Measurements from ENCODE around the gene INPP5K. TPM values are rescaled to one million over a fixed set of nuclear protein-coding genes. Genes with fewer than 3 reads are reported as not detected.

INPP5K gene
- total RNA-seq, 6 experiments from 2014 or later = 12.7 to 22.6 (median 18.2) TPM

DNA sequence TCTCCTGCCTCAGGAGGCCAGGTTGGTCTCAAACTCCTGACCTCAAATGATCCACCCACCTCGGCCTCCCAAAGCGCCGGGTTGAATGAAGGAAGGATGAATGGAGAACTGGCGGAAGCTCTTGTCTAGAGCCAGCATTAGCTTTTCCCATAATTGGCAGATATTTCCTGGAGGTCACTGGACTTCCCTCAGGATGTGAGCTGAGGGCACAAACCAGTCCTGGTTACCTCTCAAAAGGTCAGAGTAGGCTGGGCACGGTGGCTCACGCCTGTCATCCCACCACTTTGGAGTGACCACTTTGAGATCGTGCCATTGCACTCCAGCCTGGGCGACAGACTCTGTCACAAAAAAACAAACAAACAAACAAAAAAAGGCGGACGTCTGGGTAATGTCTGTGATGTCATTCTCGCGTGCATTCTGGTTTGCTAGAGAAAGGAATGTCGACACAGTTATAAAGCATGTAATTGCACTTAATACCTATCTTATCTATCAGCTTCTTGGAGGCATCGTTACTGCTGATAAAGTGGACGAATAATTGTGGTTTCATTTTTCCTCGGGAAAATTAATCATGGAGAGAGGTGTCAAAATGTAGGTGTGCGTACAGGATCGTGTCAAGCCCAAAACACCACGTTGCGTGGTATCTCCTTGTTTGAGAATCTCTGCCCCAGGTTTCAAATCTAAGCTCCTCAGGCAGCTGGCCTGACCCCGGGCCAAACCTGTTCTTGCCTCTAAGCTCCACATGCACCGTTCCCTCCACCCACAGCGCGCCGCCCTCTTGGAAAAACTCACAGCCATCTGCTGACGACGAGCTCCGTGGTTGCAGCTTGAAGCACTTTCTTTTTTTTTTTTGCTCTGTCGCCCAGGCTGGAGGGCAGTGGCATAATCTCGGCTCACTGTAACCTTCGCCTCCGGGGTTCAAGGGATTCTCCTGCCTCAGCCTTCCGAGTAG, 54.0 kb downstream of the INPP5K start:
- H3K4me3 ChIP-seq = no peak overlapping the region
- intact Hi-C loops (cut with DNase I) = no loop called here
- H3K4me1 ChIP-seq = peaks cover 0 to 43% (median 16%) of the 10 kb centered on the region in 4 donors
- TF ChIP-seq POLR2A (IDR thresholded peaks at IDR 0.05) = no peak
- TF ChIP-seq, protein P1, sequence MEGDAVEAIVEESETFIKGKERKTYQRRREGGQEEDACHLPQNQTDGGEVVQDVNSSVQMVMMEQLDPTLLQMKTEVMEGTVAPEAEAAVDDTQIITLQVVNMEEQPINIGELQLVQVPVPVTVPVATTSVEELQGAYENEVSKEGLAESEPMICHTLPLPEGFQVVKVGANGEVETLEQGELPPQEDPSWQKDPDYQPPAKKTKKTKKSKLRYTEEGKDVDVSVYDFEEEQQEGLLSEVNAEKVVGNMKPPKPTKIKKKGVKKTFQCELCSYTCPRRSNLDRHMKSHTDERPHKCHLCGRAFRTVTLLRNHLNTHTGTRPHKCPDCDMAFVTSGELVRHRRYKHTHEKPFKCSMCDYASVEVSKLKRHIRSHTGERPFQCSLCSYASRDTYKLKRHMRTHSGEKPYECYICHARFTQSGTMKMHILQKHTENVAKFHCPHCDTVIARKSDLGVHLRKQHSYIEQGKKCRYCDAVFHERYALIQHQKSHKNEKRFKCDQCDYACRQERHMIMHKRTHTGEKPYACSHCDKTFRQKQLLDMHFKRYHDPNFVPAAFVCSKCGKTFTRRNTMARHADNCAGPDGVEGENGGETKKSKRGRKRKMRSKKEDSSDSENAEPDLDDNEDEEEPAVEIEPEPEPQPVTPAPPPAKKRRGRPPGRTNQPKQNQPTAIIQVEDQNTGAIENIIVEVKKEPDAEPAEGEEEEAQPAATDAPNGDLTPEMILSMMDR (IDR thresholded peaks at IDR 0.05) = no peak
- WGBS (ENCODE audit: insufficient coverage, low coverage, low lambda C conversion rate, missing lambda C conversion rate) = 37% methylated on average over 22 of the region's 33 CpGs
- DNase-seq = peak in 1 of 3 donors; percentile 39
- peak; percentile 24 to 39 (median 34) for ATAC-seq
- peaks cover 0 to 4% (median 0%) of the 10 kb centered on the region in 4 donors for H3K36me3 ChIP-seq
- H3K27ac ChIP-seq = peak overlapping the region; percentile 9 to 55 (median 36)
- no peaks in the 10 kb centered on the region for H3K9me3 ChIP-seq
- H3K27me3 ChIP-seq = no peaks in the 10 kb centered on the region

DNA sequence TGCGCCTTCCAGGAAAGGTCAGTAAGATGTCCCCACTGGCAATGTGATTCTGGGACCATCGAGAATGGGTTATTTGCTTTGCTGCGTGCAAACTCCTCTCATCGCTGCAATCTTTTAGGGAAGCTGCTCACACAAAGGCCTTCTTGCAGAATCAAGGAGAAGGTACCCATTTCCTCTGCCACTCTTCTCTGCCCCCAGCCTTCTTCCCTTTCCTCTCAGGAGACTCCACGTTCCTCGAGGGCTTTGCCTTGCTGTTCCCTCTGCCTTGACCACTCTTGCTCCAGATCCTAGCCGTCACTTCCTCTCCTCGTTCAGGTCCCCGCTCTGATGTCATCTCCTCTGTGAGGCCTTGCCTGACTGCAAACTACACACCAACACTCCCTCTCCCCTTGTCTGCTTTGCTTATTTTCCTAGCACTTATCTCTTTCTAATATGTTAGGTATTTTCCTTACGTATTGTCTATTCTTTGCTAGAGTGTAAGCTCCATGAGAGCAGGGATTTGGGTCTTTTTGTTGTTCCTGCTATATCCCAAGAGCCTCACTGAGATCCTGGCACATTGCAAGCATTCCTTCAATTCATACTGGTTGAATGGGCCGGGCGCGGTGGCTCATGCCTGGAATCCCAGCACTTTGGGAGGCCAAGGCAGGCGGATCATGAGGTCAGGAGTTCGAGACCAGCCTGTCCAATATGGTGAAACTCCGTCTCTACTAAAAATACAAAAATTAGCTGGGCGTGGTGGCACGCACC, 55.0 kb downstream of the INPP5K start:
- DNase-seq = no peak
- WGBS (ENCODE audit: insufficient coverage, low coverage, low lambda C conversion rate, missing lambda C conversion rate) = 73% methylated on average over 11 of the region's 18 CpGs
- H3K27ac ChIP-seq = peak overlapping the region in 2 of 3 donors; percentile 57 to 87
- H3K4me1 ChIP-seq = peaks cover 0 to 53% (median 16%) of the 10 kb centered on the region in 4 donors
- no peaks in the 10 kb centered on the region for H3K9me3 ChIP-seq
- H3K36me3 ChIP-seq = no peaks in the 10 kb centered on the region
- no peaks in the 10 kb centered on the region for H3K27me3 ChIP-seq
- no peak overlapping the region for H3K4me3 ChIP-seq
- intact Hi-C loops (cut with DNase I) = no loop called here
- TF ChIP-seq, protein P1 (IDR thresholded peaks at IDR 0.05) = no peak
- no peak for TF ChIP-seq POLR2A (IDR thresholded peaks at IDR 0.05)
- ATAC-seq = no peak

DNA sequence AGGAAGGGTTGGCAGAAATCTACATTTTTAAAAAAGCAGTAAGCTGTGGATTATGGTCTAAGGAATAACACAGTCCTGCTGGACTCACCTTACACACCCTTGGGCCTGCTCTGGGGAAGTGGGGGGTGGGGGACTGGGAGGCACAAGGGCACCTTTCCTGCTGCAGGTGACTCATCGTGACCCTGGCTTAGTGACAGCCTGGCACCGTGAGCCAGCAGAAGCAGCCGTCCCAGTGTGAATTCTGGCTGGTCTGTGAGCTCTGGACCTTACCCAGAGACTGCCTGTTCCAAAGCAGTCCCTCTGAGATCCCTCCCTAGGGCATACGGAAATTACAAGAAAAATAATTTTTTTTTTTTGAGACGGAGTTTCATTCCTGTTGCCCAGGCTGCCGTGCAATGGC, 56.2 kb downstream of the INPP5K start:
- H3K9me3 ChIP-seq = no peaks in the 10 kb centered on the region
- TF ChIP-seq, protein P1 (IDR thresholded peaks at IDR 0.05) = no peak
- TF ChIP-seq POLR2A (IDR thresholded peaks at IDR 0.05) = no peak
- intact Hi-C loops (cut with DNase I) = no loop called here
- peaks cover 0 to 53% (median 16%) of the 10 kb centered on the region in 4 donors for H3K4me1 ChIP-seq
- H3K36me3 ChIP-seq = no peaks in the 10 kb centered on the region
- no peak overlapping the region for H3K4me3 ChIP-seq
- DNase-seq = peak; percentile 90 to 96 (median 95)
- peak overlapping the region; percentile 45 to 87 (median 57) for H3K27ac ChIP-seq
- ATAC-seq = peak; percentile 41 to 65 (median 50)
- H3K27me3 ChIP-seq = no peaks in the 10 kb centered on the region
- 29% methylated on average over 3 of the region's 6 CpGs for WGBS (ENCODE audit: insufficient coverage, low coverage, low lambda C conversion rate, missing lambda C conversion rate)

DNA sequence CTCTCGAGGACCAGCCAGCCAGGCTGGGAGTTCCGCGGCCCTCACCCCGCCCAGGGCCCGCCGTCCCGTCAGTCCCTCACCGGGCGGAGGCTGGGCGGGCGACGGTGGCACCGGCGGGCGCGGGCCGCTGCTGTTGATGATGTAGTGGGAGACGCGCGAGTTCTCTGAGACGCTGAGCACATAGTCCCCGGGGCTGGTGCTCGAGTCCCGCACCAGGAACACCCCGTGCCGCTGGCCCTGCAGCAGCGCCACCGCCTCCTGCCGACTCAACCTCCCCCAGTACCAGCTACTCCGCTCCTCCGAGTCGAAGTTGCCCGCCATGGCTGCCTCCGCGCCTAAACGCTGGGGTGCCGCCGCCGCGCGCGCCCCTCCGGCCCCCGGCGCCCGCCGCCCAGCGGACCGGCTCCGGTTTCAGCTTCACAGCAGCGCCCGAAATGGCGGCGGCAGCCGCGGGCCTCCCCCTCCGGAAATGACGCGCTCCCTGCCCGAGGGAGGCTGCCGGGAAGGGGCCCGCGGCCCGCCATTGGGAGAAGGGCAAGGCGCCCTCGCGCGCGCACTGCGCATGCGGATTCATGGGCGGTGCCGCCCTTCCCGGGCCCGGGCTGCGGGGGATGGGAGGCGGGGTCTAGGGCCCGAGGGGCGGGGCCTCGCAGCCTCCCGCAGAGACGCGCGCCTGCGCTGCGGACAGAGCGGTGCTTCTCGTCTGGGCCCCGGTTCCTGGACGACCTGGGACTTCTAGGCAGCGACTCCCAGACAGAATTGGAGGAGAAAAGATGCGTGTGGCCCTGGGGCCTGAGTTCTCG, 60.4 kb downstream of the INPP5K start, which contains the start of gene CRK:
Gene CRK, minus strand, starts transcription at position 436 of the 803 bp plus-strand sequence. Its CDS starts 115 bp downstream, at position 321.
- H3K9me3 ChIP-seq = no peaks in the 10 kb centered on the region

More for the DNA sequence above, 60.4 kb downstream of the INPP5K start, which contains the start of gene CRK:
- H3K27ac ChIP-seq = peak within 1 kb of the TSS; percentile 97 to 98 (median 98)
- TF ChIP-seq POLR2A (IDR thresholded peaks at IDR 0.05) = peak; percentile 96
- TF ChIP-seq, protein P1 (IDR thresholded peaks at IDR 0.05) = no peak
- peak; percentile 97 to 99 (median 99) for DNase-seq
- no peaks in the 10 kb centered on the region for H3K36me3 ChIP-seq
- intact Hi-C loops (cut with DNase I) = loop anchor here in 1 of 2 donors (10.0 kb wide), 1 partner anchor 91 kb away; no protein-coding TSS in a partner anchor
- WGBS (ENCODE audit: insufficient coverage, low coverage, low lambda C conversion rate, missing lambda C conversion rate) = 0% methylated on average over 7 of the region's 93 CpGs
- ATAC-seq = peak; percentile 81 to 91 (median 84)
- H3K4me3 ChIP-seq = peak within 1 kb of the TSS; percentile 93 to 98 (median 98)
- H3K27me3 ChIP-seq = no peaks in the 10 kb centered on the region
- H3K4me1 ChIP-seq = peaks cover 0 to 63% (median 19%) of the 10 kb centered on the region in 4 donors

Measured in right lobe of liver (tissue), 6 donors.